Activated CD8-positive, alpha-beta memory T cell treated with anti-CD3 and anti-CD28 coated beads for 1 hour (primary cell): ENCODE measurements around the gene LCN10.
"Not testable (repeated sequence)": the region's sequence is repeated elsewhere in the genome, so short reads cannot be mapped to it uniquely, and the experiment has no call there.

Experiments used
- DNase-seq, 2 donors: peaks; one replicate each; pipeline ENCODE4 v3.0.0-alpha.2; 2020; ENCODE audit warnings: low read depth in 1 of 2; ENCODE audit errors: extremely low read depth in 1 of 2

The LCN10 gene

GRCh38 chr9:136721339-136722092 lies 21.2 kb downstream of the LCN10 start:
- no peak for DNase-seq

- DNase-seq: no peak
Measured at GRCh38 chr9:136720898-136721338, 21.8 kb downstream of the LCN10 start.

DNA sequence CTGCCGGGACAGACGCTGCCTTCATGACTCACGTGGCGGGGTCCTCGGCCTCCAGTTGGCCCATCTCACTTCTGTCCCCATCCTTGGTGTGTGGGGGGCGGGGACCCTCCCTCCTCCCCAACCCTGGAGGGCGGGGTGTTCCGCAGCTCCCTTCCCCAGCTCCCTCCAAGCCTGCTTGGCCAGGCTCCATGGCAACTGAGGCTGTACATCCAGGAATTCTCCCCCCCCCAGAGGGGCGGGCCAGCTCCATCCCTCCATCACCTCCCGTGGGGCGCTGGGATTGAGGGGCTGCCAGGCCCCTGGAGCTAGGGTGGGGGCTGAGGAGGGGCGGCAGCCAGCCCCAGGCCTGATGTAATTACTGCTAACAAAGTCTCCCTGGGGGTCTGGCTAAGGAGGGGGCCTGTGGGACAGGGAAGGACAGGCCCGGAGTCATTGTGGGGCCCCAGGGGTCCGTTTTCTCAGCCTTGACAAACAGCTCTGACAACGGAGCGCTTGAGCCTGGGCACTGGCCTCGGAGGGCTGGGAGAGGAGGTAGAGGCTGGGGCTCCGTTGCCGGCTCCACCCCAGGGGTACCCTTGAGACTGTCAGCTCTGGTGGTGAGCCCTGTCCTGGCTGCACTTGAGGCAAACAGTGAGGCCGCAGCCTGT lies 22.4 kb downstream of the LCN10 start:
- DNase-seq: no peak

DNA sequence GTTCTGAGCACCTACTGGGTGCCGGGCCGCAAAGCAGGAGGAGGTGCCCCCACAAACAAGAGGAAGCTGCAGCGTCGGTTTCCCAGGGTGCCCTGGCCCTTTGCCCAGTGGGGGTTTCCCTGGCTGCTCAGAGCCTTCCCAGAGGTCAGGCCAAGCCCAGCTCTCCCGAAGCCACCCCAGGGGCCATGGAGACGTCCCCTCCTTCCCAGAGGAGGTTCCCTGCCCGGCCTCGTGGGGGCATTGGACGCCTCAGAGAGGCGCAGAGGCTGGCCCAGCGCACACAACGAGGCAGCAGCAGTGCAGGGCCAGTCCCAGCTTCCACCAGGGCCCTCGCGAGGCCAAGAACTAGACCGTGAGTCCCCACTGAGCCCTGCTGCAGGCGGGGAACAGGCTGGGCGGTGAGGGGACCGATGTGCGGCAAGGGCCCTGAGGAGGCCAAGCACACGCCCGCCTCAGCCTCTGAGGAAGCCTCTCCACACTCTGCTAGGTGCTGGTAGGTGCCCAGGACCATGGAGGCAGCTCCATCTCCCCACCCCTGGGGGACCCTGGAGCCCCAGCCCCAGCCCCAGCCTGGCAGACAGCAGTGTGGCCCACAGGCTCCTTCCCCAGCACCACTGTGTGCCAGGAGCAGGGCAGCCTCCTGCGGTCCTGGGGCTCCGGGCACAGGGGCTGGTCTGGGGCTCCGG lies 23.4 kb downstream of the LCN10 start:
- DNase-seq: no peak

DNA sequence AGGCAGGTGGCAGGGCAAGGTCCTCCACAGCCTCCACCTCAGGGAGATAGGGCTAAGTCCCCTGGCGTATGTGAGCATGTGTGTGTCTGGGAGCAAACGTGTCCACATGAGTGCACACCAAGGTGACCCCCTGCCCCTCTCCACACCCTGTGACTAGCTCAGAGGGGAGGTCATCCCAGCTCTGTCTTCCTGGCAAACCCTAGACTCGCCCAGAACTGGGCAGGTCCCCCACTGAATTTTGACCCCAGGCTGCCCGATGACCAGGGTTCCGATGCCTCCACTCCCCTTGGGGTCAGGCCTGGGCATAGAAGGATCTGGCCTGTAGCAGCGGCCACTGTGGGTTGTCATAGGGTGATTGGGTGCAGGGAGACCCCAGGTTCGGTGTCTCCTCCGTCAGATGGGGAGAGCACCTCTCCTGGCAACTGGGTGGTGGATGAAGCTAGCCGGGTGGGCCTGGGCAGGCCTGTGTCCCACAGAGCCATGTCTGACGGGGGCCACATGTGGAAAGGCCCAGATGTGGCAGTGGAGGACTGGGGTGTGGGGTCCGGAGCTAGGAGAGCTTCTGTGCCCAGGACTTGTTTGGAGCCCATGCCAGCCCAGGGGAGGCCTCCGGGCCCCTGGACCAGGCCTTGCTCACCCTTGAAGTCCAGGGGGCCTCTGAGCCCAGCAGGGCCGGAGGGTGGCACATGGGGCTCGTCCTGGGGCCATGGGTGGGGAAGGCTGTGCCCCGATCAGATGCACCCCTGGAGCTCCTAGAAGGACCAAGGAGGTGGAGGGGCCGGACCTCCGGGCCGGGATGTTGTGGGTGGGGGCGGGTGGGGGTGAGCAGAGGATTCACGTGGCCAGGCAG lies 24.2 kb downstream of the LCN10 start:
- no peak for DNase-seq

DNA sequence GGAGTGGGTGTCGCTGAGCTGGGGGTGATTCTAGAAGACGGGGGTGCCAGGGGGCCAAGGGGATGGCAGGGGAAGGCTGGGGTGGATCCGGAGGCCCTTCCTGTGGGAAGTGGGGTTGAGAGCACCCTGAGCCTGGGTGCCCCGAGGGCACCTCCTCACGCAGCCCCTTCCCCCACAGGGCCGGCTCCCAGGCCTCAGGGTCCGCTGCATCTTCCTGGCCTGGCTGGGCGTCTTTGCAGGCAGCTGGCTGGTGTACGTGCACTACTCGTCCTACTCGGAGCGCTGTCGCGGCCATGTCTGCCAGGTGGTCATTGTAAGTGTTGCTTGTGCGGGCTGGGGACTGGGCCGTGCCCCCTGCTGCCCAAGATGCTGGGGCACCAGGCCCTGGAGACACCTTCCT lies 25.3 kb downstream of the LCN10 start:
- DNase-seq: no peak

DNA sequence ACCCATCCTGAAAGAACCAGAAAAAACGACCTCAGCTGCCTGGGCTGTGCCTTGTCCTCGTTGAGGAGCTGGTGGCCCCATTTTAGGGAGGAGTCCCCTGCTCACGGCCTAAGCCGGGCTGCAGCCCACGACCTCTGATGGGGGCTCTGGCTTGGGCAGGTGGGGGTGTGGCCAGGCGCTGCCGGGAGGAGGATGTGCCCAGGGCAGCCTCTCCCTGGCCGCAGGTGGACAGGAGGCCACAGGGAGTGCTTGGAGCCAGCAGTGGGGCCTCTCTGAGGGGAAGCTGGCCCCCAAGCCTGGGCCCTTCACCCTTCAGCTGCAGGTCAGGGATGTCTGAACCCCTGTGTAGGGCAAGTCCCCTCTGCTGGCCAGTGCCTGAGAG lies 27.9 kb downstream of the LCN10 start:
- no peak for DNase-seq

DNA sequence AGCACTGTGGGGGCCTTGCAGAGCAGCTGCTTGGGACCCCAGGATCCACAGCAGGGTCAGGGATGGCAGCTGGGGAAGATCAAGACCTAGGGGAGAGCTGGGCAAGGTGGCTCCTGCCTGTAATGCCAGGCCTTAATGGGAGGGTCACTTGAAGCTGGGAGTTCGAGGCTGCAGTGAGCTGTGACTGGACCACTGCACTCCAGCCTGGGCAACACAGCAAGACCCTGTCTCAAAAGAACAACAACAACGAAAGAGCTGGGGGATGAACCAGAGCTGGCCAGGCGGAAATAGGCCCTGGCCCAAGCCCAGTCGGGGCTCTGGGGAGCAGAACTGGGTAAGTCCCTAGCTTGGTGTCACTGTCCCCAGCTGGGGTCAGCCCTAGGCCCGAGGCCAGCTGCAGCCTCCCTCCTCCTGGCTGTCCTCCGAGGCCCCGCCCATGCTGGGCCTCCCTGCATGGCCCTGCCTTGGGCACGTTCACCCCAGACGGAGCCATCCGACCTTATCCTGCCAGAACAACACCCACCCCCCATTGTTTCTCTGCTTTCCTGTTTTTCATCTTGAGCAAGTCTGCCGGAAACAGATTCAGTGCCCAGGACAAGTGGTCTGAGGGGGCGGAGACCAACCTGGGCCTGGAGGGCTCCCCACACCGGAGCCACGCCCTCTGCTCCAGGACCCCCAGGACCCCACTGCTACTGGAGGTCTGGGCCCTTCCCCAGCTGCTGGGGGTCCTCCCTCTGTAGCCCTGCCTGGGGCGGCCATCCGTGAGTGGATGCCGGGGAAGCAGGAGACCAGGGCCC lies 28.4 kb downstream of the LCN10 start:
- no peak for DNase-seq

DNA sequence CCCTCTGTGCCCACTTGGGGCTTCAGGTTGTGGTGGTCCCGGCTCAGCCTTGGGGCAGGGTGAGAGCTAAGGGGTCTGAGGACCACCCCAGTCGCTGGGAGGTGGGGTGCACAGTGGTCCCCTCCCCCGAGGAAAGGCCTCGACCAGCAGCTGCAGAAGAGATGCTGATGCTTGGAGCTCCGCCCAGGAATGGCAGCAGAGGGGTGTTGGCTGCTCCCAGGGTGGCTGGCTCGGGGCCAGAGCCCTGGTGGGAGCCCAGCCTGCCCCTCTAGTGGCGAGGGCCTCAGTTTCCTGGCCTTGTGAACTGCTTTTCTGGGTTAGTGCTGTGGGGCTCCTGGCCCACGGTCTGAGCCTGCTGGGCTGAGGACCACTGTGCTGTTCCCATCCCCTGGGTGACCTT lies 29.2 kb downstream of the LCN10 start:
- DNase-seq: no peak

DNA sequence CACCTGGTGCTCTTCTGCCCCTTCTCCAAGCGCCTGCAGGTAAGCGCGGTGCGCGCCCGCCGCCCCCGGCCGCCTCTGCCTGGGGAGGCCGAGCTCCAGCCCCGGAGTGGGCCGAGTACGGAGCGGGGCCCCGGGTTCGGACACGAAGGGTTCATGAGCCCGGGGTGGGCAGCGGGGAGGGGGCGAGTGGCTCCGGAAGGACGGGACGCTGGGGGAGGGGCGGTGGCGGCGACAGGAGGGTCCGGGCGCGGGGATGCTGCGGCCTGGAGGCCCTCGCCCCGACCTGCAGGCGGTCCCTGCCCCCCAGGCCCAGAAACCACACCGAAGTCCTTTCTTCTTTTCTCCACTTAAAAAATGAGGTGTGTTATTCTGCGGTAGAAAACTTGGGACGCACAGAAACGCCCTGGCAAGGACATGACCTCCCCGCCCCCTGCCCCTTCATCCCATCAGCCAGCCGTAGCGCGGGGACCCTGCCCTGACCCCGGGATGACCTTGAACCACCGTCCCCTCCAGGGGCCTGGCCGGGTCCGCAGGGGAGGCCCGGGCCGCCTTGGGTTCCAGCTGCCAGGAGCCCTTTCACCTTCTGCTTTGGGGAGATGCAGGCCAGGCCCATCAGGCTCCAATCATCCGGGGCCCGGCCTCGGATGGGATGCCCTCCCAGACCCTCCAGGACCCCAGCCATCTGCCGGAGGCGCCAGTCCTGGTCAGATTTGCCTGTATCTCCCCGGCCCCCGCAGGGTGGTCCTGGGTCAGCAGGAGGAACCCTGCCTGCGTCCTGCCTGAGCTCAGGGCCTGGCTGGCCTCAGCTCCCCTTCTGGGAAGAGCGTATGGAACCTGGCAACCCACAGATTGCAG lies 29.8 kb downstream of the LCN10 start:
- no peak for DNase-seq

- no peak for DNase-seq
Measured at GRCh38 chr9:136711751-136712689, 30.7 kb downstream of the LCN10 start, which contains the start of gene DIPK1B. TSS of gene DIPK1B (plus strand) at chr9:136712572. CDS start at chr9:136712666, 94 bp downstream.

DNA sequence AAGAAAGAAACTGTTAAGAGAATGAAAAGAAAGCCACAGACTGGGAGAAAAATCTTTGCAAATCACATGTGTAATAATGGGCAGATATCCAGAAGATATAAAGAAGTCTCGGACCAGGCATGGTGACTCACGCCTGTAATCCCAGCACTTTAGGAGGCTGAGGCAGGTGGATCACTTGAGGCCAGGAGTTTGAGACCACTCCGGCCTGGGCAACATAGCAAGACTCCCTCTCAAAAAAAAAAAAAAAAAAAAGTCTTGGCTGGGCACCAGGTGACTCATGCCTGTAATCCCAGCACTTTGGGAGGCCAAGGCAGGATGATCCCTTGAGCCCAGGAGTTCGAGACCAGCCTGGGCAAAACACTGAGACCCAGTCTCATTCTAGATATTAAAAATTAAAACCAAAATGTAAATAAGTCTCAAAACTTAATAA lies 31.5 kb downstream of the LCN10 start:
- DNase-seq: not testable (repeated sequence)

- no peak for DNase-seq
Measured at GRCh38 chr9:136710543-136710942, 32.2 kb downstream of the LCN10 start.

DNA sequence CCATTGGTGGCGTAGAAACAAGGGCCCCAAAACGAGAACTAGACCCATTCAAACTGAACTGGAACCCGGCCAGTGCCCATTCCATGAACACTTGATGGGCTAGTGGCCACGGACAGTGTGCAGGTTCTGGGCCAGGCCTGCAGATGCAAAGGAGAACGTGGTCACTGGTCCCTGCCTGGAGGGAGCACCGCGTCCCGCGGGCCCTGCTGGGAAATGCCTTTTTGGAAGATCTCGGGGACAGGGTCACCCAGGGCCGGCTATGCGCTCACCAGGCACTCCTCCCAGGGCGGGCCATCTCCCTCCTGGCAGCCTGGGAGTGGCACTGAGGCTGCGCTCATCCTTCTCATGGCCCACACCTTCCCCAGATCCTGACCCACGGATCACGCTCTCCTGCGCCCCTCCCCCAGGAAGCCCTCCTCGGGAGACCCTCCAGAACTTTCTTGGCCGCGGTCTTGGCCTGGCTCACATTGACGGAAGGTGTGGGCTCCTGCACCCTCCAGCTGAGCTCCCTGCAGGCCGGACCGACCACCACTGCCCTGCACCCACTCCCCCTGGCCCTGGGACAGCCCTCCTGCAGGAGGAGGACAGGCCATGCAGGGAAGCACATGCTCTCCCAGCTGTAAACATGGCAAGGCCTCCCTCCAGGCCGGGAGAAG lies 33.2 kb downstream of the LCN10 start:
- DNase-seq: no peak

GRCh38 chr9:136707849-136708517 lies 34.8 kb downstream of the LCN10 start:
- no peak for DNase-seq

GRCh38 chr9:136707011-136707410 lies 35.7 kb downstream of the LCN10 start:
- no peak for DNase-seq

GRCh38 chr9:136705564-136705963 lies 37.2 kb downstream of the LCN10 start:
- no peak for DNase-seq
